Epithelial cell of proximal tubule (primary cell): ENCODE results near the gene PSTPIP1. TPM values are rescaled to one million over a fixed set of nuclear protein-coding genes. Genes with fewer than 3 reads are reported as not detected.

Source experiments
- DNase-seq: peaks from one replicate; pipeline ENCODE4 v3.0.0-alpha.2; 2011; ENCODE audit warnings: low read depth
- H3K4me3 ChIP-seq: 2 replicates; pipeline ENCODE4 v1.5.1; 2011; ENCODE audit warnings: low read depth, mild to moderate bottlenecking, low read length
- CTCF ChIP-seq: conservative IDR thresholded peaks from 2 replicates; pipeline ENCODE4 v1.5.1; 2012; ENCODE audit warnings: low read depth, mild to moderate bottlenecking, low read length
- total RNA-seq: library from RNA; depleted of rRNA; stranded (reverse); fragments of >200 nt; gene quantifications from 2 replicates; pipeline ENCODE4 v1.2.3, GENCODE V29; 2015

Gene PSTPIP1
- total RNA-seq, 1 donor from 2014 or later = not detected

- no peak for DNase-seq
- H3K4me3 ChIP-seq = no peak overlapping the region
- no peak for TF ChIP-seq CTCF
These were observed 5.1 kb downstream of the PSTPIP1 start for GRCh38 chr15:76999996-77000395.

- DNase-seq = no peak
- TF ChIP-seq CTCF = no peak
- no peak overlapping the region for H3K4me3 ChIP-seq
These were observed 6.4 kb downstream of the PSTPIP1 start for GRCh38 chr15:77001351-77001750.

- DNase-seq = no peak
- no peak for TF ChIP-seq CTCF
- H3K4me3 ChIP-seq = no peak overlapping the region
These were observed 7.0 kb downstream of the PSTPIP1 start for GRCh38 chr15:77001966-77002365.

- no peak overlapping the region for H3K4me3 ChIP-seq
- DNase-seq = no peak
- no peak for TF ChIP-seq CTCF
These were observed 7.5 kb downstream of the PSTPIP1 start for GRCh38 chr15:77002436-77002835.

- no peak for DNase-seq
- no peak overlapping the region for H3K4me3 ChIP-seq
- no peak for TF ChIP-seq CTCF
These were observed 8.3 kb downstream of the PSTPIP1 start for GRCh38 chr15:77002954-77003912.

GRCh38 chr15:77004189-77004588, 9.3 kb downstream of the PSTPIP1 start:
- no peak for TF ChIP-seq CTCF
- DNase-seq = no peak
- H3K4me3 ChIP-seq = no peak overlapping the region

- no peak for DNase-seq
- no peak overlapping the region for H3K4me3 ChIP-seq
- TF ChIP-seq CTCF = no peak
These were observed 14.2 kb downstream of the PSTPIP1 start for GRCh38 chr15:77009176-77009575.
